ENCODE measurements around the gene CCDC91.

The CCDC91 gene

DNA sequence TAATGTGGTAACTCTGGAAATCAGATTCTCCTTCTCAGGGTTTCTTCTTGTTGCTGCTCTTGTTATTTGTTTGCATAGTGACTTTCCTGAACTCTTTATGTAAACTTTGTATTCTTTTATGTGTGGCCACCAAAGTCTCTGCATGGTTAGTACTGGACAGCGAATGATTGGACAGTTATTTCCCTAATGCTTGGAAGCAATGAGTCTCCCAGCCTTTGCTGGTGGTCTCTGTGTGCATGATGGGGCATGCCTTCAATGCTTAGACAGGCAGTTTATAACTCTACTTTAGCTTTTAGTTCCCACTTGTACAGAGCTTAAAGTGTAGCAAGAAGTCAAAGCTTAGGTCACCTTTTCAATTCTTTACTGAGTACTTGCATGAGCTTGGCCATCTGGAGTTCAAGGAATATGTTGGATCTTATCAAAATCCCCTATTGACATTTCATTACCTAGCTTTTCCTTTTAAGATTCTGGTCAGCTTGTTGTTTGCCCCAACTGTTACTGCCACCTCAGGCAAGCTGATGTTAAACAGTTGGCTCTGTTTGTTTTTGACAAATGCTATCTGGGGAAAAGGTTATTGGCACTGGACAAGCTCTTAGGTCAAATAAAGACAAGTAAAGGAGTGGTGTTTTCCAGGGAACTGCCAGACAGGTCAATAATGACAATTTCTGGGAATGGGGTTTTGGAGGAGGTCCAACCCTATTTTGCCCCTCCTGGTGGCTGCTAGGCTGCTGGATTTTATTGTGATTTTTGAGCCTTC, 12.3 kb downstream of the CCDC91 start:
- TF ChIP-seq, protein P1, sequence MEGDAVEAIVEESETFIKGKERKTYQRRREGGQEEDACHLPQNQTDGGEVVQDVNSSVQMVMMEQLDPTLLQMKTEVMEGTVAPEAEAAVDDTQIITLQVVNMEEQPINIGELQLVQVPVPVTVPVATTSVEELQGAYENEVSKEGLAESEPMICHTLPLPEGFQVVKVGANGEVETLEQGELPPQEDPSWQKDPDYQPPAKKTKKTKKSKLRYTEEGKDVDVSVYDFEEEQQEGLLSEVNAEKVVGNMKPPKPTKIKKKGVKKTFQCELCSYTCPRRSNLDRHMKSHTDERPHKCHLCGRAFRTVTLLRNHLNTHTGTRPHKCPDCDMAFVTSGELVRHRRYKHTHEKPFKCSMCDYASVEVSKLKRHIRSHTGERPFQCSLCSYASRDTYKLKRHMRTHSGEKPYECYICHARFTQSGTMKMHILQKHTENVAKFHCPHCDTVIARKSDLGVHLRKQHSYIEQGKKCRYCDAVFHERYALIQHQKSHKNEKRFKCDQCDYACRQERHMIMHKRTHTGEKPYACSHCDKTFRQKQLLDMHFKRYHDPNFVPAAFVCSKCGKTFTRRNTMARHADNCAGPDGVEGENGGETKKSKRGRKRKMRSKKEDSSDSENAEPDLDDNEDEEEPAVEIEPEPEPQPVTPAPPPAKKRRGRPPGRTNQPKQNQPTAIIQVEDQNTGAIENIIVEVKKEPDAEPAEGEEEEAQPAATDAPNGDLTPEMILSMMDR (conservative IDR thresholded peaks at IDR 0.05): no peak
- no peak overlapping the region for H3K27ac ChIP-seq

DNA sequence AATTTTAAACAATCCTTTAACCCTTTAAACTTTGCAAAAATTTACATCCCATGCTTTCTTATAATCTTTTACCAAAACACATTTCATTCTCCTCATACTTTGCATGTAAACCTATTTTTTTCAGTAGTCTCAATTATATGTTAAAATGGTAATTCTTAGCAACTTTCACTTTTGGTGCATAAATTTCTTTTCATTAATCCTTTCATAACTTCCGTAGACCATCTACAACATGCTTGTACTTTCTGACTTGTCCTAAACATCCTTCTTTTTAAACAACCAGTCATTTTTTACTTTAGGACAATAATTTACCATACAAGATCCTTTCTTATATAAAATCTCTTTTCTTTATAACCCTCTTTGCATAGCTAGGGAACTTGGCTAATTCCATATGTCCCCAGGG, 19.5 kb downstream of the CCDC91 start:
- no peak overlapping the region for H3K27ac ChIP-seq
- TF ChIP-seq, protein P1 (conservative IDR thresholded peaks at IDR 0.05): no peak

DNA sequence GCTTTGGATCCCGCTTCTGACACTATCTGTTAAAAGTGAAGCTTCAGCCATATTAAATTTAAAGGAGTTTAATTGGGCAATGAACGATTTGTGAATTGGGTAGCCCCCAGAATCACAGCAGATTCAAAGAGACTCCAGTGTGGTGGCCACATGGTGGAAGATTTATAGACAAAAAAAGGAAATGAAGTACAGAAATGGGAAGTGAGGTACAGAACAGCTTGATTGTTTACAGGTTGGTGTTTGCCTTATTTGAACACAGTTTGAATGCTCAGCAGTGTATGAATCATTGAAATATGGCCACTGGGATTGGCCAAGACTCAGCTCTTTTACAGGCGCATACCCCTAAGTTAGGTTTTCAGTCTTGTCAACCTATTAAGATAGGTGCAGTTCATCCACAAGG, 21.9 kb downstream of the CCDC91 start:
- H3K27ac ChIP-seq: no peak overlapping the region
- TF ChIP-seq, protein P1 (conservative IDR thresholded peaks at IDR 0.05): no peak

DNA sequence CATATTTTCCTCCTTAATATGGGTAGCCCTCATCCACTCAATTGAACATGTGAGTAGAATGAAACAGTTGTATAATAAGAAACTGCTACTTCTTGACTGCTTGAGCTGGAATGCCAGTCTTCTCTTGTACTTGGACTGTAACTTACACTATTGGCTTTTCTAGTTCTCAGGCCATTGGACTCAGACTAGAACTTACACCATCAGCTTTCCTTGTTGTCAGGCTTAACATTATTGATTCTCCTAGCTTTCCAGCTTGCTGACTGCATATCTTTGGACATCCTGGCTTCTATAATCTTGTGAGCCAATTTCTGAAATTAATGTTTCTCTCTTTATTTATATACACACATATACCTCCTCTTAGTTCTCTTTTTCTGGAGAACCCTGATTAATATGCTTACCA, 24.8 kb downstream of the CCDC91 start:
- no peak overlapping the region for H3K27ac ChIP-seq
- TF ChIP-seq, protein P1 (conservative IDR thresholded peaks at IDR 0.05): no peak

DNA sequence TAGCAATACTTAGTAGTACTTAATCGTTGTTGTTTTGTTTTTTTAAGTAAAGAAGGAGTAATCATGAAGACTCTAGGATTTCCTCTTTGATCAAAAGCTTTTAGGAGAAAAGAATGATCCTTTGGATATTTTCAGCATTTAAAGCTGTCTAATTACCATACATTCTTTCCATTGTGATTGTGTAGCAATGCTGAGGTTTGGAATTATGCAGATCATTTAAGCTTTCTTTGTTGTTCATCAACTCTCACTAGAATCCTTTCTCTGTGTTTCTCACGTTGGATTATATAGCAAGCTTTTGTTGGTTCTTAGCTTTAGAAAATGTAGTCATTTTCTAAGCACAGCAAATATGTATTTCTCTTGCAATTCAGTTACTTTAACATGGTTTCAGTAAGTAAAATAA, 25.8 kb downstream of the CCDC91 start:
- TF ChIP-seq, protein P1 (conservative IDR thresholded peaks at IDR 0.05): no peak

DNA sequence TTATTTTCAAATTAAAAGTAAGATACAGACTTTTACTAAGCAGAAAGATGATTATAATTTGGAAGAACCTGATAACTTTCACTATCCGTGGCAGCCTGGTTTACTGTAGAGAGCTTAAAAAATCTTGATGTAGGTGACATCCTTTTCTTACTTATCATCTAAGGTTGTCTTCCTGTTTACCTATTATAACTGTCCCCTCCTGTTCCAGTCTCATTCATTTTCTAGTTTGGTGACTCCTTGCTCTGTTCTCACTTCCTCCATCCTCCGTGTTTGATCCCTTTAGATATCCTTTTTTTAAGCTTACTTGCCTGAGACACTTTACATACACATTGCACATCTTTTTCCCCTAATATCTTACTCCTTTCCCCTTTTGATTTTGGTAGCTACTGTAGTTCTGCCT, 27.5 kb downstream of the CCDC91 start:
- no peak overlapping the region for H3K27ac ChIP-seq
- TF ChIP-seq, protein P1 (conservative IDR thresholded peaks at IDR 0.05): no peak

More for the DNA sequence above, 25.8 kb downstream of the CCDC91 start:
- H3K27ac ChIP-seq: no peak overlapping the region

DNA sequence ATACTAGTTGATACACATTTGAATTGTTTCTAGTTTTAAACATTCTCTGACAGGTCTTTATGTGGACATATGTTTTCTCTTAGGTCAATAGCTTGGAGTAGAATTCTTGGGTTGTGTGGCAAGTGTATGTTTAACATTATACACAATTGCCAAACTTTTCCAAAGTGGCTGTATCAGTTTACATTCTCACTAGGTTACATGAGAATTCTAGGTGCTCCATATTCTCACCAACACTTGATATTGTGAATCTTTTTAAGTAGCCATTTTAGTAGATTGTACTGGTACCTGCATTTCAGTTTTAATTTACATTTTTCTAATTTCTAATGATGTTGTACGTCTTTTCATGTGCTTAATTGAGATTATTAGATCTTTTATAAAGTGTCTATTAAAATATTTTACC, 28.6 kb downstream of the CCDC91 start:
- no peak overlapping the region for H3K27ac ChIP-seq
- TF ChIP-seq, protein P1 (conservative IDR thresholded peaks at IDR 0.05): no peak
